K562 (cell line): ENCODE measurements around the gene C1QTNF2. TPM values are rescaled to one million over a fixed set of nuclear protein-coding genes. Genes with fewer than 3 reads are reported as not detected.

Source experiments
- ARID2 ChIP-seq: fragments of 450-650 bp; IDR thresholded peaks from 2 replicates; pipeline ENCODE4 v1.6.1; 2017; ENCODE audit warnings: antibody characterized with exemption, mild to moderate bottlenecking
- ATF3 ChIP-seq, 2 experiments: fragments of 450-650 bp in 1 of 2; sonication (generic) in 1 of 2; formaldehyde crosslinking in 1 of 2; IDR thresholded peaks in 1 of 2; conservative IDR thresholded peaks in 1 of 2; 2 replicates each; pipeline versions ENCODE4 v1.6.1 to v1.8.1; 2016 to 2023; ENCODE audit warnings: mild to moderate bottlenecking in 2 of 2, moderate library complexity in 2 of 2, inconsistent platforms in 1 of 2, missing genetic modification reagents in 1 of 2
- BHLHE40 ChIP-seq: IDR thresholded peaks from 2 replicates; pipeline ENCODE4 v1.6.1; 2011; ENCODE audit warnings: low read length, improper control_type of control experiment
- CBX5 ChIP-seq: IDR thresholded peaks from 2 replicates; pipeline ENCODE4 v1.6.1; 2014; ENCODE audit warnings: low read depth, borderline replicate concordance
- CC2D1A ChIP-seq: fragments of 450-650 bp; IDR thresholded peaks from 2 replicates; pipeline ENCODE4 v1.6.1; 2017; ENCODE audit warnings: mild to moderate bottlenecking
- CREB3L1 ChIP-seq: fragments of 450-650 bp; IDR thresholded peaks from 2 replicates; pipeline ENCODE4 v1.6.1; 2014; ENCODE audit warnings: low read depth, mild to moderate bottlenecking, moderate library complexity, borderline replicate concordance
- EP400 ChIP-seq: fragments of 450-650 bp; IDR thresholded peaks from 2 replicates; pipeline ENCODE4 v1.6.1; 2017; ENCODE audit warnings: antibody characterized with exemption, mild to moderate bottlenecking, moderate library complexity
- FOSL1 ChIP-seq: fragments of 200-800 bp; sonication (Bioruptor generic); conservative IDR thresholded peaks from 2 replicates; pipeline ENCODE4 v1.6.1; 2016; ENCODE audit warnings: missing genetic modification characterization, missing compliant biosample characterization
- HDAC8 ChIP-seq: fragments of 450-650 bp; IDR thresholded peaks from 2 replicates; pipeline ENCODE4 v1.6.1; 2016; ENCODE audit warnings: mild to moderate bottlenecking, missing genetic modification characterization, moderate library complexity, missing compliant biosample characterization
- HEY1 ChIP-seq: fragments of 250-450 bp; sonication (Bioruptor Pico); IDR thresholded peaks from 2 replicates; pipeline ENCODE4 v1.5.0; 2020; ENCODE audit warnings: mild to moderate bottlenecking, moderate library complexity, borderline replicate concordance
- HMGN3 ChIP-seq: IDR thresholded peaks from 2 replicates; pipeline ENCODE4 v1.6.1; 2011; ENCODE audit warnings: borderline replicate concordance, low read depth, mild to moderate bottlenecking, mixed read lengths, low read length; ENCODE audit not compliant: insufficient read length; ENCODE audit errors: extremely low read depth
- KHSRP ChIP-seq: fragments of 450-650 bp; IDR thresholded peaks from 2 replicates; pipeline ENCODE4 v1.6.1; 2017
- PHF8 ChIP-seq: fragments of 200-600 bp; sonication (generic); IDR thresholded peaks from 2 replicates; pipeline ENCODE4 v1.6.1; 2012; ENCODE audit warnings: mixed run types, mild to moderate bottlenecking, inconsistent platforms, low read length, moderate library complexity, borderline replicate concordance
- POU5F1 ChIP-seq: fragments of 150-350 bp; IDR thresholded peaks from 2 replicates; pipeline ENCODE4 v1.6.1; 2014; ENCODE audit warnings: borderline replicate concordance, low read length, low read depth, mild to moderate bottlenecking; ENCODE audit not compliant: partially characterized antibody
- RBM15 ChIP-seq: fragments of 200-400 bp; formaldehyde crosslinking; IDR thresholded peaks from 2 replicates; pipeline ENCODE4 v1.6.1; 2018; ENCODE audit warnings: mild to moderate bottlenecking, low read length, moderate library complexity; ENCODE audit not compliant: insufficient read depth
- RBM34 ChIP-seq: fragments of 200-400 bp; formaldehyde crosslinking; IDR thresholded peaks from 2 replicates; pipeline ENCODE4 v1.6.1; 2018; ENCODE audit warnings: low read length, borderline replicate concordance; ENCODE audit not compliant: insufficient read depth
- RFX1 ChIP-seq: fragments of 450-650 bp; IDR thresholded peaks from 2 replicates; pipeline ENCODE4 v1.6.1; 2016; ENCODE audit warnings: mild to moderate bottlenecking, moderate library complexity
- RNF2 ChIP-seq: sonication (generic); IDR thresholded peaks from 2 replicates; pipeline ENCODE4 v1.6.1; 2016
- SAFB ChIP-seq: fragments of 200-400 bp; formaldehyde crosslinking; IDR thresholded peaks from 2 replicates; pipeline ENCODE4 v1.6.1; 2017; ENCODE audit warnings: low read depth, low read length, borderline replicate concordance
- SMARCE1 ChIP-seq: fragments of 450-650 bp; IDR thresholded peaks from 2 replicates; pipeline ENCODE4 v1.7.1; 2016; ENCODE audit warnings: mild to moderate bottlenecking
- SUPT5H ChIP-seq: fragments of 450-650 bp; IDR thresholded peaks from 2 replicates; pipeline ENCODE4 v1.6.1; 2016
- UBTF ChIP-seq, 2 experiments: IDR thresholded peaks; 2 replicates each; pipeline ENCODE4 v1.6.1; 2012; ENCODE audit warnings: improper control_type of control experiment in 2 of 2, low read depth in 2 of 2, low read length in 2 of 2, borderline replicate concordance in 1 of 2
- XRCC3 ChIP-seq: fragments of 450-650 bp; IDR thresholded peaks from 2 replicates; pipeline ENCODE4 v1.6.1; 2017; ENCODE audit warnings: mild to moderate bottlenecking, moderate library complexity
- ZEB2 ChIP-seq: fragments of 450-650 bp; IDR thresholded peaks from 2 replicates; pipeline ENCODE4 v1.6.1; 2016
- ZFX ChIP-seq: sonication (generic); formaldehyde crosslinking; IDR thresholded peaks from 2 replicates; pipeline ENCODE4 v1.8.0; 2022; ENCODE audit warnings: mild to moderate bottlenecking, missing genetic modification reagents, moderate library complexity
- ZNF121 ChIP-seq: sonication (generic); formaldehyde crosslinking; conservative IDR thresholded peaks from 2 replicates; pipeline ENCODE4 v1.8.0; 2022; ENCODE audit warnings: missing genetic modification reagents
- ZNF232 ChIP-seq: sonication (generic); formaldehyde crosslinking; IDR thresholded peaks from 2 replicates; pipeline ENCODE4 v1.8.0; 2022; ENCODE audit warnings: mild to moderate bottlenecking, missing genetic modification reagents
- ZNF766 ChIP-seq: fragments of 200-800 bp; sonication (Bioruptor generic); conservative IDR thresholded peaks from 2 replicates; pipeline ENCODE4 v1.6.1; 2016; ENCODE audit warnings: missing genetic modification characterization, missing compliant biosample characterization
- polyA plus RNA-seq, 8 experiments: library from polyadenylated mRNA; depleted of rRNA in 4 of 8; stranded (reverse) in 5 of 8; unstranded in 3 of 8; fragments of >200 nt; fragmentation: Nextera tagmentation in 2 of 8; fragmentation: Illumina TruSeq in 1 of 8; extraction: Ambion mirVana in 2 of 8; extraction: Trizol in 1 of 8; gene quantifications; 2 replicates each; pipeline versions ENCODE4 v1.2.1 to v1.2.3, GENCODE V29; 2011 to 2014; ENCODE audit warnings: inconsistent platforms in 1 of 8, missing spikeins in 1 of 8
- total RNA-seq, 7 experiments: library from RNA; depleted of rRNA in 6 of 7; stranded (reverse); fragments of >200 nt in 6 of 7; fragmentation: Illumina TruSeq in 2 of 7; extraction: Trizol in 2 of 7; gene quantifications; 2 replicates each; pipeline versions ENCODE4 v1.2.1 to v1.2.3, GENCODE V29; 2011 to 2021; ENCODE audit warnings: low replicate concordance in 1 of 7

Gene C1QTNF2
- total and polyA plus RNA-seq, 9 of the 15 experiments (the other 6 are each of a cell fraction or from before 2014, with no cell fraction given): not detected

GRCh38 chr5:160367261-160367660, 3.2 kb downstream of the C1QTNF2 start (continued):
- TF ChIP-seq CREB3L1 (no peak), XRCC3 (no peak), RFX1 (peak; percentile 52), ZNF232 (no peak), ARID2 (no peak), FOSL1 (tag) (peak; percentile 77), CBX5 (no peak), ZFX (CRISPR knock-in tag) (peak; percentile 28; the same call in 1 of the 2 replicates), SUPT5H (no peak), RBM15 (no peak), HMGN3 (no peak), SAFB (no peak), RNF2 (no peak), UBTF (IDR thresholded peaks at IDR 0.05; ENCODE audit: borderline replicate concordance in 1 of 2, low read depth in 2 of 2, low read length in 2 of 2) (no peak), ZNF766 (CRISPR knock-in tag) (no peak), HDAC8 (tag) (no peak), EP400 (no peak), SMARCE1 (no peak), HEY1 (CRISPR knock-in tag) (no peak), RBM34 (no peak), ATF3 (IDR thresholded peaks at IDR 0.05) (peak; percentile 53; the same call in 1 of the 2 replicates), ATF3 (CRISPR knock-in tag; conservative IDR thresholded peaks at IDR 0.05) (no peak), KHSRP (no peak), BHLHE40 (no peak), PHF8 (no peak), ZNF121 (no peak), CC2D1A (no peak), POU5F1 (no peak), ZEB2 (no peak)
